ENCODE data around the gene TOPORS.
"Not testable (repeated sequence)": the region's sequence is repeated elsewhere in the genome, so short reads cannot be mapped to it uniquely, and the experiment has no call there.

The TOPORS gene

GRCh38 chr9:32552172-32552872 lies at the start of gene TOPORS, which contains the start of gene SMIM27:
TSS of gene TOPORS (minus strand) at chr9:32552586. CDS start at chr9:32552436, 150 bp downstream.
TSS of gene SMIM27 (plus strand) at chr9:32552327. CDS start at chr9:32552435, 108 bp downstream.
- Mint-ChIP-seq H3K27ac (peak within 1 kb of the TSS; percentile 97), H3K36me3 (ENCODE audit: low read depth) (peaks cover 35% of the 10 kb centered on the region), H3K4me1 (peaks cover 21% of the 10 kb centered on the region), H3K9me3 (peaks cover 9% of the 10 kb centered on the region), H3K27me3 (ENCODE audit: low read depth, poor library complexity) (no peaks in the 10 kb centered on the region), H3K4me3 (peak within 1 kb of the TSS; percentile 99)
- TF ChIP-seq CTCF (IDR thresholded peaks at IDR 0.05), result no peak
- DNase-seq, result peak; percentile 85

- H3K4me3 Mint-ChIP-seq; H3K9me3 Mint-ChIP-seq; H3K27ac Mint-ChIP-seq; H3K36me3 Mint-ChIP-seq (ENCODE audit: low read depth); DNase-seq; H3K4me1 Mint-ChIP-seq: not testable (repeated sequence)
- H3K27me3 Mint-ChIP-seq (ENCODE audit: low read depth, poor library complexity), result peaks cover 13% of the 10 kb centered on the region
Observed at GRCh38 chr9:32599021-32599420, 46.6 kb upstream of the TOPORS start.

GRCh38 chr9:32596936-32597335 lies 44.5 kb upstream of the TOPORS start:
- peaks cover 14% of the 10 kb centered on the region for H3K27me3 Mint-ChIP-seq (ENCODE audit: low read depth, poor library complexity)
- no peak overlapping the region for H3K4me3 Mint-ChIP-seq
- TF ChIP-seq CTCF (IDR thresholded peaks at IDR 0.05), result no peak
- no peak for DNase-seq
- H3K36me3 Mint-ChIP-seq (ENCODE audit: low read depth), result no peaks in the 10 kb centered on the region
- H3K9me3 Mint-ChIP-seq, result peaks cover 7% of the 10 kb centered on the region
- H3K27ac Mint-ChIP-seq, result no peak overlapping the region
- H3K4me1 Mint-ChIP-seq, result no peaks in the 10 kb centered on the region

DNA sequence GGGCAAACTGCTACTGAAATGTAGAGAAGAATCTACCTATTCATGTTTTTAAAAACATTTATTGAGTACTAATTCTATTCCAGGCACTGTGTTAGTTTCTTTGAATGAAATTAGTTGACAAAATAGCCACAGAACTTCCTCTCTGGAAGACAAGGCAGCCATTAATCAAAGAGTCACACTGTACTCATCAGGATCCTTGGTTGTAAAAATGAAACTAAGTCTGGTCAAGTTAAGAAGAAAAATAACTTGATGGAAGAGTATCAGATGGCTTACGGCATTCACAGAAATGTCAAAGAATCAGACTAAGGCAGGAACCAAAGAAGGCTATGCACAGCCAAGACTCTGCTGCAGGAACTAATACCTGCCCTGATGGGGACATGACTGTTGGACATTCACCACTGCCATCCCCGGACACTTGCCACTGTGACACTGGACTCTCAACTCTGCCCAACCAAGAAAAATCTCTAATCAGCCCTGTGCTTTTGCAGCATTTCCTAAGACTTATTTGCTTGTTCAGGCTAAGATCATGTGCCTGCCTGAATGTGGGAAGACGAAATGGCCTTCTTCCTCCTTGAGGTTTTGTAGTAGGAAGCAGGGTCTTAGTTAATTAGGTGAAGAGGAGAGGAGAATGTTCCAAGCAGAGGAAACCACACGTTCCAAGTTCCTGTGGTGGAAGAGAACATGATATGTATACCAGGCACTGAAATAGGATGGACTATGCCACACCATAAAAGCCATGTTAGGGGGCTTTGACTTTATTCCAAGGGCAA lies 43.9 kb upstream of the TOPORS start:
- no peaks in the 10 kb centered on the region for H3K4me1 Mint-ChIP-seq
- no peak overlapping the region for H3K27ac Mint-ChIP-seq
- TF ChIP-seq CTCF (IDR thresholded peaks at IDR 0.05), result no peak

DNA sequence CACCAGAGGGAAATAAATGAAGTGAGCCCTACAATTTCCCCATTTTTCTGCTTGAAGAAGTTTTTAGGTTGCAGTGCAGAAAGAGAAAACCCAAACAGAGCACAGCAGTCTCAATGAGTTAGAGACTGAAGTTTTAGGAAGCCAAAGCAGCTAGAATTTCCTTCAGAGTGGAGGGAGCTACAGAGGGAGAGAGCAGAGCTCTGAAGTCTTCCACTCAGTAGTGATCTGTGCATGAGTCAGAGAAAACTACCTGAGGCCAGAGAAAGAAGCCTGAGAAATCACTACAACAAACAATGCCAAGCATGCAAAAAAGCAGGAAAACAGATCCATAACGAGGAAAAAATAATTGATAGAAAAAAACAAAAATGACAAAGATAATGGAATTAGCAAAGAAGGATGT lies 38.5 kb upstream of the TOPORS start:
- Mint-ChIP-seq H3K4me1 (no peaks in the 10 kb centered on the region), H3K9me3 (peaks cover 4% of the 10 kb centered on the region), H3K4me3 (no peak overlapping the region), H3K27ac (no peak overlapping the region), H3K36me3 (ENCODE audit: low read depth) (no peaks in the 10 kb centered on the region), H3K27me3 (ENCODE audit: low read depth, poor library complexity) (peaks cover 6% of the 10 kb centered on the region)
- DNase-seq, result no peak
- no peak for TF ChIP-seq CTCF (IDR thresholded peaks at IDR 0.05)

More for the DNA sequence above, 43.9 kb upstream of the TOPORS start:
- Mint-ChIP-seq H3K9me3 (peaks cover 7% of the 10 kb centered on the region), H3K4me3 (no peak overlapping the region), H3K27me3 (ENCODE audit: low read depth, poor library complexity) (peaks cover 13% of the 10 kb centered on the region), H3K36me3 (ENCODE audit: low read depth) (no peaks in the 10 kb centered on the region)
- no peak for DNase-seq

DNA sequence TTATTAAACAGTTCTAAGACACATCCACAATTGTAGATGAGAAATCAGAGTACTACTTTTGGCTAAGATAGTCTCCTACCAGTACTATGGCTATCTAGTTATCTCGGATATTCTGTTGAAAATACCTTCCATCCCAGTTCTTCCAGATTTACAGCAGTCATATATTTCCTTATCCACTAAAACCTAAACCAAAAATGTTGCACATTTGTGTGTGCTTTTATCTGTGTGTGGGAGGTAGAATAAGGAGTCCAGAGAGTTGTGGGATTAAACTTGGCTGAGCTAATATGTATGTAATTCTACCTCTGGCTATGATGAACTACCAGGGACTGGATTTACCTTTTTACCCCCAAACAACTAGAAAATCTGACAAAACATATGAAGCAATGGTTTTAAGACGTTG lies 38.1 kb upstream of the TOPORS start:
- Mint-ChIP-seq H3K27ac (no peak overlapping the region), H3K4me3 (no peak overlapping the region), H3K4me1 (no peaks in the 10 kb centered on the region), H3K27me3 (ENCODE audit: low read depth, poor library complexity) (peaks cover 9% of the 10 kb centered on the region), H3K36me3 (ENCODE audit: low read depth) (no peaks in the 10 kb centered on the region), H3K9me3 (peaks cover 8% of the 10 kb centered on the region)
- no peak for DNase-seq
- TF ChIP-seq CTCF (IDR thresholded peaks at IDR 0.05), result no peak

Data from nephron progenitor cell (in vitro differentiated cells).